C4-2B (cell line): ENCODE measurements around the gene DNAH7.

Experiments
- CTCF ChIP-seq: fragments of 450-650 bp; conservative IDR thresholded peaks from 2 replicates; pipeline ENCODE4 v1.5.1; 2017; ENCODE audit warnings: mild to moderate bottlenecking
- ZFX ChIP-seq: fragments of 450-650 bp; IDR thresholded peaks from 2 replicates; pipeline ENCODE4 v1.6.1; 2017

- TF ChIP-seq CTCF = no peak
- TF ChIP-seq ZFX = no peak
These were observed 32.2 kb downstream of the DNAH7 start for GRCh38 chr2:196036442-196036841.
